Mucosa of descending colon (tissue), 3 donors: ENCODE data around the gene IL1RAP. TPM values are rescaled to one million over a fixed set of nuclear protein-coding genes. Genes with fewer than 3 reads are reported as not detected.

ENCODE experiments used
- ATAC-seq: fragments of 200-7000 bp; cut with Tn5 transposase; one replicate; pipeline ENCODE4 v1.9.1; 2020; ENCODE audit warnings: mild to moderate bottlenecking, moderate library complexity
- DNase-seq, 3 donors: peaks; one replicate each; pipeline ENCODE4 v3.0.0-alpha.2; 2020
- H3K36me3 ChIP-seq: fragments of 200-600 bp; one replicate; pipeline ENCODE4 v1.8.0; 2021; ENCODE audit warnings: low read depth, mild to moderate bottlenecking
- H3K4me1 ChIP-seq: fragments of 200-600 bp; one replicate; pipeline ENCODE4 v1.8.0; 2021; ENCODE audit warnings: low read depth, mild to moderate bottlenecking
- H3K4me3 ChIP-seq: fragments of 200-600 bp; one replicate; pipeline ENCODE4 v1.8.0; 2021; ENCODE audit warnings: mild to moderate bottlenecking
- H3K9me3 ChIP-seq: fragments of 200-600 bp; one replicate; pipeline ENCODE4 v1.8.0; 2021; ENCODE audit warnings: mild to moderate bottlenecking
- intact Hi-C, 2 donors: fragments of 100-400 bp; cut with DNase I in 1 of 2; cut with micrococcal nuclease in 1 of 2; formaldehyde crosslinking; loops; one replicate each; pipeline versions ENCODE4 v1.11.0 to v1.11.1; 2022; cut with DNase I, micrococcal nuclease
- total RNA-seq, 3 donors: library from RNA; stranded (reverse); fragmentation: NEBNext Ultra II Directional in 2 of 3; extraction: Animal tissue kit (Norgen Biotek cat#: 25700) in 2 of 3; gene quantifications; one replicate each; pipeline versions ENCODE4 v1.2.1 to v1.2.4, GENCODE V29; 2021 to 2023
- TF ChIP-seq, protein P1 (sequence below): fragments of 200-600 bp; IDR thresholded peaks from one replicate; pipeline ENCODE4 v1.8.0; 2022; ENCODE audit warnings: antibody characterized with exemption, mild to moderate bottlenecking
- donor health status: DM: no; HTN: no; CAD: no; lungs with moderate emphysema.
- donor health status: DM: no; HTN: no; CAD: no.
- donor health status: DM: no; HTN: yes; CAD: no.

The IL1RAP gene
- total RNA-seq, 3 donors from 2014 or later, result 4.8 to 8.3 (median 5.2) TPM

- Histone ChIP-seq H3K9me3 (no peaks in the 10 kb centered on the region), H3K4me3 (no peak overlapping the region), H3K4me1 (no peaks in the 10 kb centered on the region), H3K36me3 (no peaks in the 10 kb centered on the region)
- intact Hi-C loops, result no loop called here
- DNase-seq (no peak), ATAC-seq (no peak)
- TF ChIP-seq, protein P1, sequence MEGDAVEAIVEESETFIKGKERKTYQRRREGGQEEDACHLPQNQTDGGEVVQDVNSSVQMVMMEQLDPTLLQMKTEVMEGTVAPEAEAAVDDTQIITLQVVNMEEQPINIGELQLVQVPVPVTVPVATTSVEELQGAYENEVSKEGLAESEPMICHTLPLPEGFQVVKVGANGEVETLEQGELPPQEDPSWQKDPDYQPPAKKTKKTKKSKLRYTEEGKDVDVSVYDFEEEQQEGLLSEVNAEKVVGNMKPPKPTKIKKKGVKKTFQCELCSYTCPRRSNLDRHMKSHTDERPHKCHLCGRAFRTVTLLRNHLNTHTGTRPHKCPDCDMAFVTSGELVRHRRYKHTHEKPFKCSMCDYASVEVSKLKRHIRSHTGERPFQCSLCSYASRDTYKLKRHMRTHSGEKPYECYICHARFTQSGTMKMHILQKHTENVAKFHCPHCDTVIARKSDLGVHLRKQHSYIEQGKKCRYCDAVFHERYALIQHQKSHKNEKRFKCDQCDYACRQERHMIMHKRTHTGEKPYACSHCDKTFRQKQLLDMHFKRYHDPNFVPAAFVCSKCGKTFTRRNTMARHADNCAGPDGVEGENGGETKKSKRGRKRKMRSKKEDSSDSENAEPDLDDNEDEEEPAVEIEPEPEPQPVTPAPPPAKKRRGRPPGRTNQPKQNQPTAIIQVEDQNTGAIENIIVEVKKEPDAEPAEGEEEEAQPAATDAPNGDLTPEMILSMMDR, result no peak
Measured at GRCh38 chr3:190568036-190568435, 54.2 kb downstream of the IL1RAP start.

DNA sequence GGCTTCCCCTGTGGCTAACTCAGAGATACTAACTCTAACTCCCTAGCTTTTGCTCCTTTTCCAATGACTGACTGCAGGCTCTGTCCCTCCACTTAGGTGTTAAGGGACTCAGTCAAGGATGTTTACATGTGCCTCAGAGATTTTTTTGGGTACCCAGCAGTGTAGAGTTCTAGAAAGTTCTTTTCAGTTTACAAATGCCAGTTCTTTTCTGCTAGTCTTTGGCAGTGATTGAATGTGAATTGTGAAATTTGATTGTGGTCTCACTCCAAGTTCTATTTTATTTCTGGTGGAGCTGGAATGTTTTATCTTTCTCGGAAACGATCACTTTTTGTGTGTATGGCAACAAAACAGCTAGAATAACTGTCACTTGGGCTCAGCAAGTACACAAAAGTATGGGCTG, 60.6 kb downstream of the IL1RAP start:
- DNase-seq (no peak), ATAC-seq (no peak)
- no peak overlapping the region for H3K4me3 ChIP-seq
- no peaks in the 10 kb centered on the region for H3K9me3 ChIP-seq
- TF ChIP-seq, protein P1, result no peak
- intact Hi-C loops, result no loop called here
- H3K36me3 ChIP-seq, result no peaks in the 10 kb centered on the region
- H3K4me1 ChIP-seq, result no peaks in the 10 kb centered on the region

DNA sequence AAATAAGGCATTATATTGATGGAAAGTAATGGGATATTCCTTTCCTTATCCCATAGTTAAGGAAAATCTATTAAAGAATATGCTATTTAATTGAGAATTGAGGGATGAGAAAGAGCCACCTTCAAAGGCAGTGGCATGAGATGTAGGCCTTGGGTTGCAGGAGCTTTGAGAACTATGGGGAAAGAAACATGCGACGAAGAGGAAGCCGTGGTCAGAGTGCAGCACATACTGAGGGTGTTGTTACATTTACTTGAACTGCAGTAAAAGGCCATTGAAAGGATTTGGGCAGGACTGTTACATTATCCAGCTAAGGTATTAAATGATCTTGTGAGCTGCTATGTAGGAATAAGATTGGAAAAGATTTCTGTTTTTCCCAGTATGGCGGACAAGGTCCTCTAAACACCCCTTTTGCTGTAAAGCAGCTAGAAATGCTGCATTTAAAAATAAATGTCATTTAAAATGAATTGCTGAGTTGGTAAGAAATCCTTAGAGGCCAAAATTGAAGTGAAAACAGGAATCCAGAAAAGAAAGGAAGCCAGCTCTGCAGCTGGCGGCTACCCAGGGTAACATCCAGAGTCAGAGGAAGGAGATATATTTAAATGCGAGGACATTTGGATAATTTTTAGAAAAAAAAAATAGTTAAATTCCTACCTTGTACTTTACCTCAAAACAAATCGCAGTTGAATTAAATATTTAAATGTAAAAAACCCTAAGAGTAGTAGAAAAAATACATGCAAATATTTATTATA, 61.7 kb downstream of the IL1RAP start:
- Histone ChIP-seq H3K4me3 (no peak overlapping the region), H3K9me3 (no peaks in the 10 kb centered on the region), H3K36me3 (no peaks in the 10 kb centered on the region), H3K4me1 (no peaks in the 10 kb centered on the region)
- DNase-seq, result peak in 1 of 3 donors; percentile 7
- TF ChIP-seq, protein P1, result no peak
- ATAC-seq, result no peak
- intact Hi-C loops, result no loop called here

GRCh38 chr3:190577225-190577624, 63.3 kb downstream of the IL1RAP start:
- TF ChIP-seq, protein P1, result no peak
- H3K4me1 ChIP-seq, result no peaks in the 10 kb centered on the region
- no peak for DNase-seq
- no peak overlapping the region for H3K4me3 ChIP-seq
- intact Hi-C loops, result no loop called here
- H3K9me3 ChIP-seq, result no peaks in the 10 kb centered on the region
- H3K36me3 ChIP-seq, result no peaks in the 10 kb centered on the region
- ATAC-seq, result no peak

DNA sequence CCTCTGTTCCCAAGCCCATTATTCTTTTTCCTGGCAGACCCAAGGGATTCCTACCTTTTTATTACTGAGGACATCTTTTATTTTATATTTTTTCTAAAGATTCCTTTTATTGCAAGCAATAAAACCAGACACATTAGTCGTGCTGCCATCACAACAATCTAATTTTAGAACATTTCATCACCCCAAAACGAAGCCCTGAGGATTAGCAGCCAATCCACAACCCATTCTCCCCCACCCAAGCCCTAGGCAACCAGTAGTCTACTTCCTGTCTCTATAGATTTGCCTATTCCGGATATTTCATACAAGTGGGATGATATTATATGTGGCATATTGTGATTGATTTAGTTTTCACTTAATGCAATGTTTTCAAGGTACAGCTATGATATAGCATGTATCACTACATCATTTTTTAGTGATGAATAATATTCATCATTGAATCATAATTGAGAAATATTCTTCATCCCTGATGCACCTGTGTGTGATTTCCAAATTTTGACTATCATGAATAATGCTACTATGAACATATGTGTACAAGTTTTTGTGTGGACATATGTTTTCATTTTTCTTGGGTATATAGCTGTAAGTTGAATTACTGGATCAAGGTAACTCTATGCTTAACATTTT, 65.7 kb downstream of the IL1RAP start:
- Histone ChIP-seq H3K9me3 (no peaks in the 10 kb centered on the region), H3K36me3 (no peaks in the 10 kb centered on the region), H3K4me3 (no peak overlapping the region), H3K4me1 (no peaks in the 10 kb centered on the region)
- DNase-seq, result no peak
- no peak for ATAC-seq
- intact Hi-C loops, result no loop called here
- TF ChIP-seq, protein P1, result no peak
